HG03045 (cell line): ENCODE data around the gene NPIPA3.
"Not testable (repeated sequence)": the region's sequence is repeated elsewhere in the genome, so short reads cannot be mapped to it uniquely, and the experiment has no call there.

Experiments used
- ATAC-seq: cut with Tn5 transposase; IDR thresholded peaks from one replicate; pipeline ENCODE4 v1.9.1; 2021; ENCODE audit warnings: mild to moderate bottlenecking, moderate library complexity; ENCODE audit not compliant: unreplicated experiment

NPIPA3 gene

DNA sequence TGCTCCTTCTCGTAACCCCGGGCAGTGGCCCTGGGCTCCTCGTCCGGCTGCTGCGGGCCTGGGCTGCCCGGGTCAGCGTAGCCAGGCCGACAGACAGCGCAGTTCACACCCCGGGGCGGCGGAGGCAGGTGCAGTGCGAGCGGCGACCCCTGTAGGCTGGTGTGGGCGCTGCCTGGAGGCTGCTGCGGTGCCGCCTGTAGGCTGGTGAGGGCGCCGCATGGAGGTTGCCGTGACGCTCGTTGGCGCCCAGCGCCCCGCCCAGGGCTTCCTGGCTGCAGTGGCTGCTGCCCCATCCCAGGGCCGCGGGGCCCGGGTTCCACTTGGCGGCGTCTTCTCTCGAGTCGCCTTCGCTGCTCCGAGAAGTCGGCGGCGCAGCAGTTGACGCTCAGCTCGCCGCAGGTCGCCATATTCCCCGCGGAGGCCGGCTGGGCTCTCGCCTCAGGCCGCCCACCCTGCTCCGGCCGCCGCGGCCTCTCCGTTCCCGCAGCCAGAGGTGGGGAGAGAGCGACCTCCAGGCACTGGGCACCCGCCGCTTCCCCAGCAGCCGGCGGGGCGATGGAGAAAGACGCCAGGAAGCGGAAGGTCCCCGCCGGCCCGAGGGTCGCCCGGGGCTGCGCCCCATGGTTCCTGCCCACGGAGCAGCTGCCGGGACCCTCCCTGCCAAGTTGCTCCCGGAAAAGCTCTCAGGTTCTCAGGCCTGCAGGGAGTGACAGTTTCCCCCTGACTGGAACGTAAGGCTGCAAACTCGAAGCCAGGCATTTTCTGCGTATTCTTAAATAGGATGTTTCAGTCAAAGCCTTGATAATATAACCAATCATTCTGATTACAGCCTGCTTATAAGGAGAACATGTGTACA lies 39.3 kb downstream of the NPIPA3 start, which contains the start of gene NPIPA2:
Gene NPIPA2, plus strand, starts transcription at position 261 of the 856 bp plus-strand sequence. CDS start 5,533 bp downstream, outside the sequence.
- peak; percentile 95 for ATAC-seq

DNA sequence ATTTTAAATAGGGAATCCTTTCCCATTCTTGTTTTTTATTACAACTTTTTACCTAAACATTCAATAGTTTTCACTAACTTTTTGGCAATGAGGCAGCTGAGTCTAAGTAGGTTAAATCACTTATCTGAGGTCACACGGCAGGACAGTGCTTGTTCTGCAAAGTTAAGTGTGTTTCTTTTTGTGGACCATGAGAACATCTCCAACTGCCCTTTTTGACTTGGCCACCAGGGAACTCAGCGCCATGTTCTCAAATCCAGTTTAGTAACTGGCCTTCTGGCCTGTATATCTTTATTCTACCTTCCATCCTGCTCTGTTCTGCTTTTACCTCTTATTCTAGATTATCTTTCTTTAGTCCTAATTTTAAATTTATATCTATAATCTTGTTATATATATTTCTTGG lies 70.4 kb downstream of the NPIPA3 start:
- ATAC-seq = not testable (repeated sequence)

DNA sequence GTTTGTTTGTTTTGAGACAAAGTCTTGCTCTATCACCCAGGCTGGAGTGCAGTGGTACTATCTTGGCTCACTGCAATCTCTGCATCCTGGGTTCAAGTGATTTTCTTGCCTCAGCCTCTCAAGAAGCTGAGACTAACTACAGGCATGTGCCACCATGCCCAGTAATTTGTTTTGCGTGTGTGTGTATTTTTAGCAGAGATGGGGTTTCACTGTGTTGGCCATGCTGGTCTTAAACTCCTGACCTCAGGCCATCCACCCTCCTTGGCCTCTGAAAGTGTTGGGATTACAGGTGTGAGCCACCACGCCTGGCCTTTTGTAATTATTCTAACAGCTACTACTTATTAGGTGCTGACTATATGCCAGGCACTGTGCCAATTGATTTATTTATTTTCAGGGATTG lies 72.4 kb downstream of the NPIPA3 start:
- not testable (repeated sequence) for ATAC-seq
